Esophagus squamous epithelium (tissue), 5 donors: ENCODE measurements around the gene NOSIP. TPM values are rescaled to one million over a fixed set of nuclear protein-coding genes. Genes with fewer than 3 reads are reported as not detected.

Source experiments
- DNase-seq: peaks from one replicate; lab custom pipeline; 2025; lab: John Stamatoyannopoulos, UW
- H3K27ac ChIP-seq, 4 donors: fragments of 200-600 bp; sonication (generic); one replicate each; pipeline ENCODE4 v1.5.1; 2016 to 2019; ENCODE audit warnings: mild to moderate bottlenecking in 1 of 4
- H3K27me3 ChIP-seq, 4 donors: fragments of 200-600 bp; sonication (generic); 1 replicate in 3 of 4; 2 replicates in 1 of 4; pipeline versions ENCODE4 v1.5.1 to v1.6.0; 2017 to 2021; ENCODE audit warnings: antibody characterized with exemption in 1 of 4
- H3K36me3 ChIP-seq, 3 donors: fragments of 200-600 bp; sonication (generic); one replicate each; pipeline ENCODE4 v1.5.1; 2016 to 2019
- H3K4me1 ChIP-seq, 3 donors: fragments of 200-600 bp; sonication (generic); one replicate each; pipeline ENCODE4 v1.5.1; 2017 to 2019
- H3K4me3 ChIP-seq, 4 donors: fragments of 200-600 bp; sonication (generic); 1 replicate in 3 of 4; 2 replicates in 1 of 4; pipeline ENCODE4 v1.5.1; 2016 to 2019; ENCODE audit warnings: mild to moderate bottlenecking in 2 of 4, moderate library complexity in 1 of 4
- H3K9me3 ChIP-seq, 3 donors: fragments of 200-600 bp; sonication (generic); one replicate each; pipeline ENCODE4 v1.5.1; 2016 to 2019
- CTCF ChIP-seq, 6 experiments: fragments of 450-650 bp in 4 of 6; fragments of 200-600 bp in 2 of 6; sonication (generic) in 2 of 6; IDR thresholded peaks; one replicate each; pipeline ENCODE4 v1.5.1; 2016 to 2019; ENCODE audit warnings: antibody characterized with exemption in 6 of 6, mild to moderate bottlenecking in 4 of 6, moderate library complexity in 4 of 6
- POLR2A ChIP-seq, 4 donors: fragments of 450-650 bp; IDR thresholded peaks; one replicate each; pipeline ENCODE4 v1.6.1; 2017; ENCODE audit warnings: antibody characterized with exemption in 4 of 4, mild to moderate bottlenecking in 4 of 4, moderate library complexity in 3 of 4
- WGBS, 2 donors: methylation state at CpG; one replicate each; pipeline ENCODE4 v1.1.5; 2018; 5-methylcytosine and 5-hydroxymethylcytosine counted together
- intact Hi-C: fragments of 100-400 bp; cut with DNase I; formaldehyde crosslinking; loops from one replicate; pipeline ENCODE4 v1.15.0; 2022
- total RNA-seq, 4 donors: library from RNA; depleted of rRNA; stranded (reverse); fragments of >200 nt; gene quantifications; one replicate each; pipeline ENCODE4 v1.1.0, GENCODE V29; 2016
- donor health status: DM: yes; HTN: yes; CAD: no.

Gene NOSIP
- total RNA-seq, 4 donors from 2014 or later, result 37.8 to 50.7 (median 40.2) TPM

GRCh38 chr19:49567861-49568441 lies 12.4 kb downstream of the NOSIP start:
- no peak overlapping the region for H3K4me3 ChIP-seq
- no peaks in the 10 kb centered on the region for H3K9me3 ChIP-seq
- peaks cover 0 to 54% (median 19%) of the 10 kb centered on the region in 3 donors for H3K4me1 ChIP-seq
- intact Hi-C loops, result no loop called here
- TF ChIP-seq CTCF (IDR thresholded peaks at IDR 0.05) (no peak), POLR2A (IDR thresholded peaks at IDR 0.05) (no peak)
- WGBS, 2 donors, result 49 to 51% methylated on average over 7 to 9 of the region's 9 CpGs
- peaks cover 0 to under 1% (median 0%) of the 10 kb centered on the region in 3 donors for H3K36me3 ChIP-seq
- DNase-seq, result no peak
- peak overlapping the region in 3 of 4 donors; percentile 13 to 43 (median 34) for H3K27ac ChIP-seq
- no peaks in the 10 kb centered on the region for H3K27me3 ChIP-seq

GRCh38 chr19:49566302-49566701 lies 14.1 kb downstream of the NOSIP start:
- Histone ChIP-seq H3K9me3 (no peaks in the 10 kb centered on the region), H3K36me3 (peaks cover 0 to 6% (median 0%) of the 10 kb centered on the region in 3 donors), H3K4me1 (peaks cover 0 to 61% (median 19%) of the 10 kb centered on the region in 3 donors), H3K27ac (peak overlapping the region in 1 of 4 donors; percentile 17), H3K4me3 (no peak overlapping the region), H3K27me3 (no peaks in the 10 kb centered on the region)
- intact Hi-C loops, result no loop called here
- WGBS, 2 donors, result 73 to 100% methylated on average over 3 of the region's 3 CpGs
- TF ChIP-seq CTCF (IDR thresholded peaks at IDR 0.05) (no peak), POLR2A (IDR thresholded peaks at IDR 0.05) (no peak)
- DNase-seq, result no peak

- no peaks in the 10 kb centered on the region for H3K9me3 ChIP-seq
- WGBS, 2 donors, result 38 to 45% methylated on average over 4 of the region's 4 CpGs
- peaks cover 0 to 12% (median 0%) of the 10 kb centered on the region in 3 donors for H3K36me3 ChIP-seq
- no peak for DNase-seq
- H3K4me3 ChIP-seq, result no peak overlapping the region
- intact Hi-C loops, result no loop called here
- no peaks in the 10 kb centered on the region for H3K27me3 ChIP-seq
- peaks cover 0 to 61% (median 12%) of the 10 kb centered on the region in 3 donors for H3K4me1 ChIP-seq
- peak overlapping the region in 1 of 4 donors; percentile 4 for H3K27ac ChIP-seq
- TF ChIP-seq CTCF (IDR thresholded peaks at IDR 0.05) (no peak), POLR2A (IDR thresholded peaks at IDR 0.05) (no peak)
Measured at GRCh38 chr19:49565261-49565660, 15.1 kb downstream of the NOSIP start.

- Histone ChIP-seq H3K36me3 (peaks cover 0 to 19% (median 2%) of the 10 kb centered on the region in 3 donors), H3K4me3 (no peak overlapping the region), H3K27ac (no peak overlapping the region), H3K27me3 (no peaks in the 10 kb centered on the region), H3K9me3 (no peaks in the 10 kb centered on the region), H3K4me1 (peaks cover 0 to 61% (median 12%) of the 10 kb centered on the region in 3 donors)
- TF ChIP-seq CTCF (IDR thresholded peaks at IDR 0.05) (no peak), POLR2A (IDR thresholded peaks at IDR 0.05) (no peak)
- 83 to 96% methylated on average over 6 of the region's 6 CpGs for WGBS, 2 donors
- intact Hi-C loops, result no loop called here
- DNase-seq, result no peak
Measured at GRCh38 chr19:49564616-49565045, 15.7 kb downstream of the NOSIP start.

GRCh38 chr19:49560358-49560900 lies 19.9 kb downstream of the NOSIP start:
- no peak for DNase-seq
- Histone ChIP-seq H3K9me3 (no peaks in the 10 kb centered on the region), H3K36me3 (peaks cover 17 to 61% (median 21%) of the 10 kb centered on the region in 3 donors), H3K27ac (peak overlapping the region in 3 of 4 donors; percentile 10 to 63 (median 39)), H3K4me3 (peak overlapping the region in 1 of 4 donors; percentile 6), H3K4me1 (peaks cover 0 to 49% (median 8%) of the 10 kb centered on the region in 3 donors), H3K27me3 (no peaks in the 10 kb centered on the region)
- TF ChIP-seq POLR2A (IDR thresholded peaks at IDR 0.05) (no peak), CTCF (IDR thresholded peaks at IDR 0.05) (no peak)
- intact Hi-C loops, result no loop called here
- WGBS, 2 donors, result 74 to 76% methylated on average over 5 to 14 of the region's 15 CpGs
